Activated CD4-positive, CD25-positive, alpha-beta regulatory T cell treated with anti-CD3 and anti-CD28 coated beads, Interleukin-2, amount 50 U/mL, for 72 hours (primary cell): Measurements from ENCODE around the gene APMAP.
A peak's percentile ranks its signal among the peaks of the same experiment; 100 is the strongest.
"Not testable (repeated sequence)": the region's sequence is repeated elsewhere in the genome, so short reads cannot be mapped to it uniquely, and the experiment has no call there.

Experiments
- DNase-seq: peaks from one replicate; pipeline ENCODE4 v3.0.0; 2021

Gene APMAP

DNA sequence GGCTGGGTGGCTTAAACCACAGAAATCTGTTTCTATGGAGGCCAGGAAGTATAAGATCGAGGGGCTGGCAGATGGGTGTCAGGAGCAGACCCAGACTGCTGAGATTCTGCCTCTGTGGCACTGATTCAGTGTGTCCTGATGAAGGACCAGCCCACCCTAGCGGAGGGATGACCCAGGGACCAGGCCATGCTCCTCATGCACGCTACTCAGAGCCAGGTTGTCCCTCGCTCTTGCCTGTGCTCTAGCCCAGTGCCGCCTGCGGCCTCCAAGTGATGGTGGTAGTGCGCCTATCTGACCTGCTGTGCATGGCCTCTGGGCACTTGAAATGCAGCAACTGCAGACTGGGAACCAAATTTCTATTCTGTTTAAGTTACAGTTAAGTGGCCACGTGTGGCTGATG, 13.1 kb upstream of the APMAP start:
- DNase-seq = no peak

DNA sequence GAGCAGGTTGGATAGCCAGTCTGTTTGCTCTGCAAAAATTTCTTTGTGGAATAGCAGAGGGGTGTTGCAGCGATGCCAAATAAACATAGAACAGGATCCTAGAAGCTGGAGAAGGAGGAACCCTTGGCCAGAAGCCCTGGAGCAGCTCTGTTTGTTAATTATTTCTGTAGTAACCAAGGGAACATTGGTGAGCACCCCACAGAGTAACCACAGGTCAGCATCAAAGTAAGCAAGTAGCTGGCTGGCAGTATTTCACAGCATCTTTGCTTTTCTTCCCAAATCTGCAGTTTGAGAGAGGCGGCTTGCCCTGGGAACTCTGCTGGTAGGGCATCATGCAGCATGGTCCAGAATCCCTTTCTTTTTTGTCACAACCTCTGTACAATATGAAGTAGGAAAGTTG, 12.7 kb upstream of the APMAP start:
- DNase-seq = peak; percentile 4

DNA sequence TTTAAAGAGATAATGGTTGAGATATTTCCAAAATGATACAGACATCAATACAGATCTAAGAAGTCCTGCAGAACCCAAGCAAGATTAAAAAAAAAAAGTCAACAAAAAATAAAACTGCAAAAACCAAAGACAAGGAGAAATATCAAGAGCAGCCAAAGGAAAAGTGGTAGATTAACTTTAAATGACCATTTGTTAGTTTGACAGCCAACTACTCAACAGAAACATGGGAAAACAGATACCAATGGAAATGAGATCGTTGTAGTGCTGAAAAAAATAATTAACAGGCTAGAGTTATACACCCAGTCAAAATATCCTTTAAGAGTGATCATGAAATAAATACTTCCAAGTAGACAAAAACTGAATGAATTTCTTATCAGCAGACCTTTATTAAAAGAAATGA, 10.5 kb upstream of the APMAP start:
- DNase-seq = no peak

DNA sequence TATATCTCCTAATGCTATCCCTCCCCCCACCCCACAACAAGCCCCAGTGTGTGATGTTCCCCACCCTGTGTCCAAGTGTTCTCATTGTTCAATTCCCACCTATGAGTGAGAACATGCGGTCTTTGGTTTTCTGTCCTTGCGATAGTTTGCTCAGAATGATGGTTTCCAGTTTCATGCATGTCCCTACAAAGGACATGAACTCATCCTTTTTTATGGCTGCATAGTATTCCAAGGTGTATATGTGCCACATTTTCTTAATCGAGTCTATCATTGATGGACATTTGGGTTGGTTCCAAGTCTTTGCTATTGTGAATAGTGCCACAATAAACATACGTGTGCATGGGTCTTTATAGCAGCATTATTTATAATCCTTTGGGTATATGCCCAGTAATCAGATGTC, 8.8 kb upstream of the APMAP start:
- DNase-seq = not testable (repeated sequence)

DNA sequence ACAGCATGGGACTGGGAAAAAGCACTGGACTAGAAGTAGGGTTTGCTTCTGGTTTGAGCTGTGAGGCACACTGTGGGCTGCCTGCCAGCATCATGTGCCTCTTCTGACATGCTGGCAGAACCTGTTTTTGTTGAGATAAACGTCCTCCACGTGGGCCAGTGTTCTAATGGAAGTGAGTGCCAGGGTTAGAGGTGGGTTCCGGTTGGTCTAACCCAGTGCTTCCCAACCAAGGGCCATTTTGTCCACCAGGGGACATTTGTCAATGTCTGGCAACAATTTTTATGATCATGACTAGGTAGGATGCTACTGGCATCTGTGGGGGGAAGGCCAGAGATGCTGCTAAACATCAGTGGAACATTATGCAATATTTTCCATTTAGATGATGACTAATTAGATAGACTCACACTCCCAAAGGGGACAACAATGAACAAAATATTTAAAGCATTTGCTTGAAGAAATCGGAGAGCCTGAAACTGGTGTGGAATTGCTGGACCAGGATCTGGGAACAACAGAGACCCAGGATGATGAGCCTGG, 7.8 kb upstream of the APMAP start:
- no peak for DNase-seq

DNA sequence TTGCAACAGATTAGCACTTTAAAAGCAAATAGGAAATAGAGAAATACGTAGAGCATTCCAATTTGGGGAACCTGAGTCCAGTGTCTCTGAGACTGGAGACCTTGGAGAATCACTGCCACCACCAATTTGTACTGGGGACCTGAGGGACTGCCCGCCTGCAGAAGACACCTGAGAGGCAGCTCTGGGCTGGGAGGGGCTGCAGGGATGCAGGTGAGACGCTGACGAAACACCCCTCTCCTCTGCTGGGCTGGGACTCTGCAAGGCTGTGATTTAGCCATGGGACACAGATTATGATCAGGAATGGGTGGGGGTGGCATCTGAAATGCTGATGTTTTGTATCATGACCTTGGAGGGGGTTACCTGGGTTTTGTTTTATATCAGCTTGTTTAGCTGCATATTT, 7.0 kb upstream of the APMAP start:
- DNase-seq = no peak

DNA sequence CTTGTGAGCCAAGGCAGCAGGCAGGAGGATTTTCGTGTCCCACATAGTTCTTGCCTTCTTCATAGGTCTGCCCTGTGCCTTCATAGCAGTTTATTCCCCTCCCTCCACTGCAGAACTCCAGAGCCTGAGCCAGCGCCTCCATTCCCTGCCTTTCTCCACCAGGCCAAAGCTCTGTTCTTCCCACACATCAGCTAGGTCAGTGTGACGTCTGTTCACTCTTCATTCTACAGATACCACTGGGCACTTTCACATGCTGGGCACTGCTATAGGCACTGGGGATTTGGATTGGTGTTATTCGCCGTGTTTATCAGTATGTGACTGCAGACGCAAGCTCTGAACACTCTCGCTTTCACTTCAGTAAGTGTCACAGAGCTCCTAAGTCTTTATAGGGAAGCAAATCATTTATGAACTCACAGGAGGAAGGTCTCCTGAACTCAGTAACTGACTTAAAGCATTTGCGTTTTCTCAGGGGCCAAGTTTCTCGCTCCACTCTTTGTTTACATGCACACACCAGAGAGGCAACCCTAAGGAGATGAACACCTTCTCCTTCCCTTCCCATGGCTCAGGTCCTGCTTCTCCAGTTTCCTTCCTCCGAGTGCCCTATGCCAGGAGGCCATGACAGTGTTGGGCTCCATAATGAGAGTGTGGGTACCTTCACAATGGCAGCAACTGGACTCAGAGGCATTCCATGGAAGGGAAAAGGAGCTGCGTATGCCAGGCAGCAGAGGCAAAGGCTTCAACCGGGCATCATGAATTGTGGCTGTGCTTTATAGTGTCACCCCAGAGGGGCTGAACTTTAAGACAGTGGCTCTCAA, 6.3 kb upstream of the APMAP start:
- DNase-seq = peak; percentile 12

DNA sequence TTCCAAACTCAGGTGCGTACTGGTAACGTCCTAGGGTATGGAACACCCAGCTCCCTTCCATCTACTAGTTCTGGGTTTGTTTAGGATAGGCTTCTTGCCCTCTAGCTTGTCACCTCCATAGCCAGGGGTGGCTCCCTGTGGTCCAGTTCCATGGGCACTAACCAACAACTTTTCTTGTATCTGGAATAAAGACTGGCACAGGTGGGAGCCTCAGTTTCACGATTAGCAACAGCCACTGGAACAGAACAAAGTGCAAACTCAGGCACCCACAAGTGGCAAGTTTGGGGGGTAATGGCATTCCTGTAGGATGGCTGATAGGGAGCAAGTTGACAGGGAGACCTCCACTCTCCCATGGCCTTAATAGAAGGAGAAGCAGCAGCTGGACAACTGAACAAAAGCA, 5.6 kb upstream of the APMAP start:
- peak; percentile 6 for DNase-seq

DNA sequence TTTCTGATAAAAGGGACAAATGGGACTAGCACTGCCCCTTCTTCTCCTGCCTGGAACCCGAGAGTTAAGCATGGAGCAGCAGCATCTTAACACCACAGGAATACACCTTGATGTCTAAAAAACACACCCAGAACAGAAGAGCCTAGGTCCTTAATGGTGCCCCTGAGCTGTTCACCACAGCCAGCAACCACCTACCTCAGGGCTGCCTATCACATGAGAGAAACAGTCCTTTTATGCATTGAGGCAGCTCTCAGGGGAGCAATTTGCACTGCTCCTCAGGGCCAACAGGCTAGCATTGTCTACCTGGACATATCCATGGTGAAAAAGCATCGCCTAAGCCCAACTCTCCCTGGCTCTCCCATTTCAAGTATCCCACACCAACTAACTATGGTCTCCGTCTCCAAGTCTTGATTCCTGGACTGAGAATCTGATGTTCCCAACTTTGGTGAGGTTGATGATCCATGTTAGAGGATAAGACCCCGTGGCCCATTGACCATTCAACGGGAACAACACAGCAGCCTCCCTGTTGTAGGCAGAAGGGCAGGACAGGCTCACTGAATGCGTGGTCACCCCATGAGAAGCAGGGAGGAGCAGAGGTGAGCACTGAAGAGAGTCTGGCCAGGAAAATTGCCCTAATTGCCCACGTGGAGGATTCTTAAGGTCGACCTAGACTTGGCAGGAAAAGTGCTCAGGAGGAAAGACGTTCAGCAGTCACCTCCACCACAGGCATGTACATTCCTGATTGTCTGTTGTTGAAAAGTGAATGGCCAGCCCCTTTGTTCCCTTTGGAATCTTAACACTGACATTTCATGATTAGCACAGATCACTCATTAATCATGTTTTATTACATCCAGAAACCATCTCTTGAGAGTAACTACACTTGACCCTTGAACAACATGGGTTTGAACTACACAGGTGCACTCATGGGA, 4.2 kb upstream of the APMAP start:
- DNase-seq = peak; percentile 15

DNA sequence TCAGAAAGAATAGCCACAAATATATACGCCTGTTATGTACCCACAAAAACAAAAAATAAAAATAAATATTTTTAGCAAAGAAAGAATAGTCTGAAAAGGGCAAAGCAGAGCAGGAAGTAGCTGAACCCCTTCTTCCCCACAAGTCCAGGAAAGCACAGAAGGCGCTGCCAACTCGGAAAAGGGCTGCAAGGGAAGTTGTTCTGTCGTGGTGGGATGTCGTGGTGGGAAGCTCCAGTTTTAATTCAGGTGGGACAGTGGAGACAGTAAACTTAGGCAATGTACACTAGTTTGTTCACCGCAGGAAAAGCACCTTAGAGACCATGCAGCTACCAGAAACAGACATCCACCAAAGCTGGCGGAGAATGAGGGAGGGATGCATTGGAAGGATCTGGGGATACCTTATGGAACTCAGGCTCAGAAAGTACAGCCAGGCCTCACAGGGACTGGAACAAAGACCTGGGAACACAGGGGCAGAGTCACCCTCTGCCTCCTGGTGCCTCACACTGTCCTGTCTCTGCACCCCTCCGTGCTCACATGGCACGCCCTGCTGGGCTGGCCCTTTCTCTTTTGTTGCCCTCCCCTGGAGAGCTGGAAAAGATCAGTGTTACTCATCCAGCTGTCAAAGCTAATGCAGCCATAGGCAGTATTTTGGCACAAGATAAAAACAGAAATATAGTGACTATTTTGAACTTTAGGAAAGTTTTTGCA, 3.3 kb upstream of the APMAP start:
- peak; percentile 13 for DNase-seq

DNA sequence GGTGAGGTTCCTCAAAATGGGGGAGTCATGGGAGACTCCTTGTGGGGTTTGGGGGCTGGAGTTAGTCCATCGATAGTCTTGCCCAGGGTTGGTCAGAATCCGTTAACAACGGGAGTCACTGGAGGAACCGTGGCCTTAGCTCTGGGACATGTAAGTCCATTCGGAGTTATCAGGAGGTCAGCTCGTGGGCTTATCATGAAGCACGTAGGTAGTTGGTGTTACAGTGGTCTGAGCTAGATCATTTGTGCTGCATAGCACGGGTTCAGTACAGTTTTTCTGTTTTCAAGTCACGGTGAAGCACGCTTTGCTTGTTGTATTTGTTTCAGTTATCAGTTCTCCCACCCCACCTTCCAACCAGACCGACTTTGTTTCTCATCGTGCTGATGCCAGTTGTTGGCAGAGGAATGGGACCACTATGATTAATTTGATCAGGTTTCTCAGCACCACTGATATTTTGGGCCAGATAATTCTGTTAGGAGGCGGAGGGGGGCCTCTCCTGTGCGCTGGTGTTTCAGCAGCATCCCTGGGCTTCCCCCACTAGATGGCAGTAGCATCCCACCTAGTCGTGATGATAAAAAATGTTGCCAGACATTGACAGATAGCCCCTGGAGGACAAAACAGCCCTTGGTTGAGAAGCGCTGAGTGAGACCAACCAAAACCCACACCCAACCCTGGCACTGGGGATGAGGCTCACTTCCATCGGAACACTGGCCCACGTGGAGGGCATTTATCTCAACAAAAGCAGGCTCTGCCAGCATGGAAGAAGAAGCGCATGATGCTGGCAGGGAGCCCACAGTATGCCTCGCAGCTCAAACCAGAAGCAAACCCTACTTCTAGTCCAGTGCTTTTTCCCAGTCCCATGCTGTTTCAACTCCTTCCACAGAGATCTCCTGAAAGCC, 2.2 kb upstream of the APMAP start:
- DNase-seq = peak; percentile 75

DNA sequence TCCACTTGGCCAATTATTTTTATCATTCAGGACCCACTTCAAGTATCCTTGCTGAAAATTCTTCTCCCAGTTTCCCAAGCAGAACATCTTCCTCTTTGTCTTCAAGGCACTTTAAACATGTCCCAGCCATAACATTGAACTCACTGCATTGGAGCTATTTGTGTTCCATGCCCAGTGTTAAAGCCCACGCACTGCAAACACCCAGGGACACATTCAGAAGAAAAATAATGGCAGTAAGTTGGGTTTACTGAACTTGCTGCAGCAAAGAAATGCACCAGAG, 1.6 kb upstream of the APMAP start:
- no peak for DNase-seq

DNA sequence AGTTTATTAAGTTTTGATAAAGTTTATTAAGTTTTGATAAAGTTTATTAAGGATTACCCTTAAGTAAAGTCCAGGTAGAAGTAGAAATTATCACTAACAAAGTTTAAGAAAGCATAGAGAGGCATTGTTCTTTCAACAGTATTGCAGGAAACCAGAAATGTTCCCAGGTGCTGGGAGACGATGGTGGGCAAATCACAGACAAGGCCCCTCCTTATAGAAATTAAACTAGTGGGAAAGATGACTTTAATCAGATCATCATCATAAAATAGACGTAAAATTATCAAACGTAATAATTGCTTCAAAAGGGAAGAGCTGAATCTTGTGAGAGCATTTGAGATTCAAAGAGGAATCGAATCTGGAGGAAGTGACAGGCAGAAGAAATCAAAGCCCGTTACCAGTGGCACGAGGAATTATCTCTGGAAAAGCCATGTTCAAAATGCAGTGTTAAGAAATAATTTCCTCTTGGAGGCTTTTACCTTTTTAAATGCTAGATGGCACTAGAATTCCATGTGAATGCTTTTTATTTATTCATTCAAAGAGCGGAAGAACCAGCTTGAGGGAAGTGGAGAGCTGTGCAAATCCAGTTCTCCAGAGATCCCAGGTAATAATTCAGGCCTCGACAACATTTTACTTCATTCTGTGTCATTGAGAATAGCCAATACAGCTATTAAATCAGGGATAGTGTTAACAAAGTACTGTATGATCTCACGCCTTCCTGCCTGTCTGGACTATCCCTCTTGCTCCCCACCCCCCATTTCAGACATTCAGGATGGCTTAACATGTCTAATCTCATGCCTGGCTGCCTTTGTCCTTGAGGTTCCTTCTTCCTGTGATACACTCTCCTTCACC, 1.0 kb upstream of the APMAP start:
- no peak for DNase-seq

DNA sequence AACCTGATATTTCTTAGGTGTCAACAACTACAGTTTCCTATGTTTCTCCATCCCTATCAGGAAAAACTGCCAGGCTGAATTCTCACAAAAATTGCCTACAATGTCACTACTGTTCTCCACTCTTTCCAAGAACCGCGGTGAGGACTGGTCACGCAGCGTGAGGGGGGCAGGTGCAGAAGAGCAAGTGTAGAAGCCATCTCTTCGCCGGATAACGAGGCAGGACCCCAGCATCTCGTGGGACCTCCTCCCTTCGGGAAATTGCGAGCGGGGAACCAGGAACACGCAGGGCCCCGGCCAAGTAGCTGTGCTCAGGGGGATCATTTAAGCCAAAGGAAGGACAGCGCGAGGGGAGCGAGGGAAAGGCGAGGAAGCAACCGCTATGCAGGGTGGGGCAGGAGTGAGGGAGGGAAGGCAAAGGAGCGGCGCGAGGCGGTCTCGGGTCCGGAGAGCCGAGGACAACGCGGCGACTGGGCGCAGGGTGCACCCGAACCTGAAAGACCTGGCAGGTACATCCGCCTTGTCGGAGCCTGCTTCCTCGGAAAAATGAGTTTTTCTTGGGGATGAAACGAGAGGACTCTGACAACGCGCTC, 559 bp downstream of the APMAP start:
- DNase-seq = no peak

DNA sequence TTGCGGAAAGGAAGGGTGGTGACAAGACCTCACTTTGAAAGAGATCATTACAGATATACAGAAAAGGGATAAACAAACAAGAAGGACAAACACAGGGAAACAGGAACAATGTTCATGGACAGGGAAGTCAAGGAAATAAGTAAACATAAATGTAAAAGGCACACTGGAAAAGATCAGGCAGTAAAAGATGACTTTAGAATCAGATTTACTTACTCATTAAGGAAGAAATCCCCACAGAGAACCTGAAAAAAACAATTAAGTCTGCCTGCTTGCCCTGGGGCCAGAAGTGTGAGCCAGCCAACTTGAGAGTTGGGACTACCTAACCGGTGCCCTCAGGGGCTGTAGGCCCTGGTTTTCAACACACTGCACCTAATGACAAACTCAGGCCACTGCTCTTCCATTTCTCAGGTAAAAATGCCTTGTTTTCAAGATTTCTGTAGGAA, 1.7 kb downstream of the APMAP start:
- peak; percentile 14 for DNase-seq

DNA sequence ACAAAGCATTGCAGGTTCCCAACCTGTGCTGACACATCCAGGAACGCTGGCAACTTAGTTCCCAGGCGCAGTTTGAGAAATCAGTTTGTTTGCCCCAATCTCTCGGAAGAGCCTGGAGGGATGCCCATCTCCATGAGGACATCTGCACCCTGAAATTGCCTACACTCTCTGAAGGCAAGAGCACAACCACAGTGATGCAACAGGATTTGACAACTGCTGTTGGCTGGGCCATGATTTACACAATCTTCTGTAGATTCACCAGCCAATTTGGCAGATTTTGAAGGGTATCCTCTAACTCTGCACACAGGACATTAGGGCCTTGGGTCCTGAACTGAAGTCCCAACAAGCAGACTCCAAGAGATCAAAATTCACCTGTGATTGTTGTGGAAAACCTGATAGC, 3.4 kb downstream of the APMAP start:
- no peak for DNase-seq

DNA sequence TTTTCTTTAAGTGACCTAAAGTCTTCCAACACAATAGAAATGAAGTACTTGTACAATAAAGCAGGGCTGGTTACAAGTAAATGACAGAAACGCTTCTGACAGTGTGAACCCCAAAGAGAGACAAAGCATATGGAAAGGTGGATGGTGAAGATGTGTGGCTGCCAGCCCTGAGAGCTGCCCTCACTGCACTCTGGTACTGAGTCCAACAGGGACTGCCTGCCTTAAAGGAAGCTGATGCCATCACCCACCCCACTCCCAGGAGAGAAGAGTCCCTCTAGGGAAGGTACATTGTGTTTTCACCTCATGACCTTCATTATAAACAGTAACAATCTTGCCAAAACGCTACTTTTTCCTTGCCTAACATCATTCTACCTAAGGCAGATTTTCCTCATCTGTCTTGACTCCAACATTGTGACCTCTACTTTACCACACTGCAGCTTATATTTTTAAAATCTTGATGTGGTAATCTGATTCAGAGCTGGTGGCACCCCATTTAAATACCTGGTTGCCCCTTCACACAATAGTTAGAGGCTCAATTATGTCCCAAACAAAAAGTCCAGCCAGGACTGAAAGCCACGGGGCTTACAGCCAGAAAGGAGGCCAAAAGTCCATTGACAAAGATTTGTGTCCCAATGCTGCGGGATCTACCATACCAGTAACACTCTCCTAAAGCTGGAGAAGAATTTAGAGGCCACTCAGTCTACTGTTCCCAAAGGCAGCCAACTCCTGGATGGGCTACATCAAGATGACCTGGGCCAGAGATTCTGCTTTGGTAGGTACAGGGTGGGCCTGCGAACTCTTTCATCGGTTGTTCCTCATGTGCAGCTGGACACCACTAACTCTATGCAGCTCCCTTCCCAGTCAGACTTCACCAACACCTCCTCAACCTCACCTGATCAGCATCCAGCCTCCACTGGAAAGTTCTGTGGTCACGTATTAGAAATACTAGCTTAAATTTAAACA, 4.4 kb downstream of the APMAP start:
- peak; percentile 12 for DNase-seq

DNA sequence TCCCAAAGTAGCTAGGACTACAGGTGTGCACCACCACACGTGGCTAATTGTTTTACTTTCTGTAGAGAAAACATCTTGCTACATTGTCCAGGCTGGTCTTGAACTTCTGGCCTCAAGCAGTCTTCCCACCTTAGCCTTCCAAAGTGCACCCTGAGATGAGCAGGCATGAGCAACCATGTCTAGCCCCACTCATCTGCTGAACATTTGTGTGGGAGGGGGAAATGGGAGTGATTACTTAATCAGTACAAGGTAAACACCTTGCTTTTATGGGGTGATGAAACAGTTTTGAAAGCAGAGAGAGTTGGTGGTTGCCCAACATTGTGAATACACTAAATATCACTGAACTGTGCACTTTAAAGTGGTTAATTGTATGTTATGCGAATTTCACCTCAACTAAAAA, 5.3 kb downstream of the APMAP start:
- DNase-seq = peak; percentile 14

DNA sequence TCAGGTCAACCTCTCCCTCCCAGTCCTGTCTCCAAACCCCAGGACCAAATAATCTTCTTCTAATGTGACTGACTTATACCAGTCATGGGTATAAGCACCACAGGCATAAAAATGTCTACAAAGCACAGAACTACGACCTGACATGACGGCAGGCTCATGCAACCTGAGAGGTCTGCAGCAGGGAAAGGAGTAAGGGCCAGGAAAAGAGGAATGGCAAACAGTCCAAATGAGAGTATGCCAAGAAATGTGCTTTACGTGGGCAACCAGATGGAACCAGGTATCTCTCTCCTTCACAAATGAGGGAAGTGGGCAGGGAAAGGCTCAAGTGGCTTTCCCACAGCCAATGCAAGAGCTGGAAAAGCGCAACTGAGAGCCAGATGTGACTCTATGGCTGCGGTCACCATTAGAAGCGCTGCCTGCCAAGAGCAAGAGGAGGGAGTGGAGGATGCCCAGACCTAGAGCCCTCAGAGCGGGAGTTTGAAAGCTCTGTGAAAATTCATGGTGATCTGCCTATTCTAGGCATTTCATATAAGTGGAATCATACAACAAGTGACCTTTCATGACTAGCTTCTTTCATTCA, 6.0 kb downstream of the APMAP start:
- peak; percentile 7 for DNase-seq
